B cell (primary cell): ENCODE results near the gene SELENOV.

Experiments used
- CTCF ChIP-seq: fragments of 200-600 bp; IDR thresholded peaks from one replicate; pipeline ENCODE4 v1.8.0; 2022; ENCODE audit warnings: antibody characterized with exemption, mild to moderate bottlenecking
- EZH2 ChIP-seq: IDR thresholded peaks from 2 replicates; pipeline ENCODE4 v1.6.1; 2012; ENCODE audit warnings: borderline replicate concordance, low read depth, mild to moderate bottlenecking, moderate library complexity, low read length; ENCODE audit not compliant: insufficient read depth, poor library complexity, severe bottlenecking

DNA sequence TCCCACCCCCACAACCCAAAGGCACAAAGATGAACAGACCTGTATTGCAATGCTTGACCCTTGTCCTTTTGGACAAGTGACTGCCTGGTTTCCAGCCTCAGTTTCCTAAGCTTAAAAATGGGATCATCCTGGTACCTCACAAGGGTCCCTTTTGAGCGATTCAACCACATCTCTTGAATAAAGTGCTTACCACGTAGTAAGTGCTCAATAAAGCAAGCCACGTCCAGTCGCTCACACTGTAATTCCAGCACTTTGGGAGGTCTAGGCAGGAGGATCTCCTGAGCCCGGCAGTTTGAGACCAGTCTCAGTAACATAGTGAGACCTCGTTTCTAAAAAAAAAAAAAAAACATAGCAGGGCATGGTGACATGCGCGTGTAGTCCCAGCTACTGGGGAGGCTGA lies 15.0 kb upstream of the SELENOV start:
- TF ChIP-seq CTCF (no peak), EZH2 (peak; percentile 11)
